CD14-positive monocyte (primary cell): Measurements from ENCODE around the gene SCYGR3. TPM values are rescaled to one million over a fixed set of nuclear protein-coding genes. Genes with fewer than 3 reads are reported as not detected.

ENCODE experiments used
- DNase-seq, 3 donors: peaks; one replicate each; pipeline ENCODE4 v3.0.0-alpha.2; 2011 to 2022
- H2AFZ ChIP-seq: 2 replicates; pipeline ENCODE4 v1.6.0; 2012; ENCODE audit warnings: mild to moderate bottlenecking, low read depth, low read length, inconsistent platforms; ENCODE audit not compliant: insufficient read depth, poor library complexity, severe bottlenecking
- H3K27ac ChIP-seq, 2 donors: 1 replicate in 1 of 2; 2 replicates in 1 of 2; pipeline ENCODE4 v1.5.1; 2012 to 2013; ENCODE audit warnings: low read length in 2 of 2, control low read depth in 1 of 2, inconsistent platforms in 1 of 2, low read depth in 1 of 2, mild to moderate bottlenecking in 1 of 2
- H3K27me3 ChIP-seq, 2 donors: one replicate each; pipeline versions ENCODE4 v1.6.0 to v1.6.1; 2011 to 2013; ENCODE audit warnings: low read length in 2 of 2; ENCODE audit not compliant: control insufficient read depth in 2 of 2, insufficient read depth in 2 of 2
- H3K36me3 ChIP-seq, 2 donors: replicated peaks in 1 of 2; 1 replicate in 1 of 2; 2 replicates in 1 of 2; pipeline versions ENCODE4 v1.5.1 to v1.6.1; 2012 to 2013; ENCODE audit warnings: low read length in 2 of 2, control low read depth in 1 of 2, inconsistent platforms in 1 of 2, mild to moderate bottlenecking in 1 of 2; ENCODE audit not compliant: insufficient read depth in 2 of 2, control insufficient read depth in 1 of 2
- H3K4me1 ChIP-seq, 2 donors: 1 replicate in 1 of 2; 2 replicates in 1 of 2; pipeline versions ENCODE4 v1.5.1 to v1.6.1; 2012 to 2013; ENCODE audit warnings: low read length in 2 of 2, control low read depth in 1 of 2, inconsistent platforms in 1 of 2, mild to moderate bottlenecking in 1 of 2, moderate library complexity in 1 of 2; ENCODE audit not compliant: insufficient read depth in 2 of 2, control insufficient read depth in 1 of 2
- H3K4me2 ChIP-seq: replicated peaks from 2 replicates; pipeline ENCODE3; 2012; ENCODE audit warnings: low read length, moderate library complexity, mild to moderate bottlenecking; ENCODE audit not compliant: poor library complexity, severe bottlenecking; ENCODE audit errors: extremely low read depth
- H3K4me3 ChIP-seq, 3 experiments: fragments of 200-600 bp in 1 of 3; sonication (generic) in 1 of 3; replicated peaks in 1 of 3; 1 replicate in 2 of 3; 2 replicates in 1 of 3; pipeline ENCODE4 v1.5.1; 2011 to 2013; ENCODE audit warnings: low read length in 3 of 3, mild to moderate bottlenecking in 3 of 3, control low read depth in 2 of 3, low read depth in 2 of 3, inconsistent platforms in 1 of 3, moderate library complexity in 1 of 3
- H3K79me2 ChIP-seq: 2 replicates; pipeline ENCODE4 v1.6.0; 2012; ENCODE audit warnings: mild to moderate bottlenecking, control low read depth, inconsistent platforms, low read length, moderate library complexity; ENCODE audit not compliant: insufficient read depth
- H3K9ac ChIP-seq: 2 replicates; pipeline ENCODE4 v1.6.0; 2017; ENCODE audit warnings: low read length, mild to moderate bottlenecking; ENCODE audit not compliant: insufficient read depth, poor library complexity, severe bottlenecking
- H3K9me3 ChIP-seq, 2 donors: replicated peaks in 1 of 2; 1 replicate in 1 of 2; 2 replicates in 1 of 2; pipeline versions ENCODE4 v1.5.1 to v1.6.1; 2012 to 2013; ENCODE audit warnings: low read length in 2 of 2, control low read depth in 1 of 2; ENCODE audit not compliant: control insufficient read depth in 1 of 2, insufficient read depth in 1 of 2
- H4K20me1 ChIP-seq: 2 replicates; pipeline ENCODE4 v1.6.0; 2012; ENCODE audit warnings: mild to moderate bottlenecking, low read length, control low read depth, moderate library complexity; ENCODE audit not compliant: insufficient read depth
- H3K27ac Mint-ChIP-seq, 7 donors: one replicate each; pipeline ENCODE4 v1.8.0; 2020; ENCODE audit warnings: mild to moderate bottlenecking in 7 of 7, mixed read lengths in 7 of 7, moderate library complexity in 6 of 7, inconsistent platforms in 2 of 7
- H3K27me3 Mint-ChIP-seq, 3 donors: one replicate each; pipeline ENCODE4 v1.8.0; 2021 to 2022; ENCODE audit warnings: low read depth in 3 of 3, mild to moderate bottlenecking in 3 of 3, mixed read lengths in 3 of 3, moderate library complexity in 3 of 3, inconsistent platforms in 1 of 3
- H3K36me3 Mint-ChIP-seq, 2 donors: one replicate each; pipeline ENCODE4 v1.8.0; 2020; ENCODE audit warnings: mixed read lengths in 2 of 2, inconsistent platforms in 1 of 2, mild to moderate bottlenecking in 1 of 2
- H3K4me1 Mint-ChIP-seq: one replicate; pipeline ENCODE4 v1.8.0; 2020; ENCODE audit warnings: mild to moderate bottlenecking, mixed read lengths
- H3K4me3 Mint-ChIP-seq, 2 donors: one replicate each; pipeline ENCODE4 v1.8.0; 2020; ENCODE audit warnings: mild to moderate bottlenecking in 2 of 2, mixed read lengths in 2 of 2, moderate library complexity in 1 of 2
- H3K9me3 Mint-ChIP-seq, 7 donors: one replicate each; pipeline ENCODE4 v1.8.0; 2020 to 2022; ENCODE audit warnings: mixed read lengths in 7 of 7, mild to moderate bottlenecking in 6 of 7, moderate library complexity in 6 of 7, inconsistent platforms in 2 of 7
- CTCF ChIP-seq: fragments of 200-600 bp; IDR thresholded peaks from one replicate; pipeline ENCODE4 v1.8.0; 2022; ENCODE audit warnings: antibody characterized with exemption, mild to moderate bottlenecking
- WGBS: methylation state at CpG from one replicate; pipeline ENCODE4 v1.1.5; 2013; ENCODE audit warnings: missing lambda C conversion rate; ENCODE audit not compliant: insufficient coverage; 5-methylcytosine and 5-hydroxymethylcytosine counted together
- intact Hi-C, 2 donors: fragments of 100-400 bp; cut with micrococcal nuclease; formaldehyde crosslinking; loops; one replicate each; pipeline versions ENCODE4 v1.15.0 to v1.15.1; 2023
- polyA plus RNA-seq, 3 donors: library from polyadenylated mRNA; depleted of rRNA in 1 of 3; unstranded in 2 of 3; stranded (reverse) in 1 of 3; fragments of 300-500 nt in 2 of 3; fragments of >200 nt in 1 of 3; fragmentation: Illumina TruSeq in 2 of 3; gene quantifications; 1 replicate in 2 of 3; 2 replicates in 1 of 3; pipeline ENCODE4 v1.2.3, GENCODE V29; 2012 to 2021

Gene SCYGR3
- polyA plus RNA-seq, 3 donors, result not detected

- peak overlapping the region in 1 of 7 donors; percentile 33 for H3K27ac Mint-ChIP-seq
- Histone ChIP-seq H3K79me2 (no peaks in the 10 kb centered on the region), H3K9ac (no peak overlapping the region), H3K9me3 (no peaks in the 10 kb centered on the region), H4K20me1 (no peaks in the 10 kb centered on the region), H3K27me3 (no peaks in the 10 kb centered on the region), H3K4me1 (no peaks in the 10 kb centered on the region), H3K4me3 (no peak overlapping the region), H3K4me2 (no peak overlapping the region), H2AFZ (no peak overlapping the region), H3K27ac (no peak overlapping the region), H3K36me3 (no peaks in the 10 kb centered on the region)
- H3K27me3 Mint-ChIP-seq, result peaks cover 0 to 4% (median 0%) of the 10 kb centered on the region in 3 donors
- no peak overlapping the region for H3K4me3 Mint-ChIP-seq
- no peak for DNase-seq
- intact Hi-C loops, result no loop called here
- no peak for TF ChIP-seq CTCF
- no peaks in the 10 kb centered on the region for H3K36me3 Mint-ChIP-seq
- peaks cover 0 to 6% (median 4%) of the 10 kb centered on the region in 7 donors for H3K9me3 Mint-ChIP-seq
- H3K4me1 Mint-ChIP-seq, result peaks cover 1% of the 10 kb centered on the region
These were observed 8.6 kb upstream of the SCYGR3 start for GRCh38 chr2:227623226-227623625.

GRCh38 chr2:227617316-227618230, 2.9 kb upstream of the SCYGR3 start, which contains the start of gene SCYGR4:
SCYGR4 (plus strand) TSS chr2:227617498; CDS start chr2:227617498, 0 bp downstream.
- Histone ChIP-seq H3K36me3 (no peaks in the 10 kb centered on the region), H3K4me3 (no peak within 1 kb of the TSS), H2AFZ (no peak within 1 kb of the TSS), H3K9ac (no peak within 1 kb of the TSS), H3K4me1 (no peaks in the 10 kb centered on the region), H3K4me2 (no peak within 1 kb of the TSS), H3K79me2 (no peaks in the 10 kb centered on the region), H4K20me1 (no peaks in the 10 kb centered on the region), H3K27me3 (peaks cover 7 to 9% of the 10 kb centered on the region in 2 donors), H3K27ac (no peak within 1 kb of the TSS), H3K9me3 (no peaks in the 10 kb centered on the region)
- Mint-ChIP-seq H3K36me3 (no peaks in the 10 kb centered on the region), H3K9me3 (peaks cover 0 to 4% (median 1%) of the 10 kb centered on the region in 7 donors), H3K27ac (no peak within 1 kb of the TSS), H3K4me1 (peaks cover 1% of the 10 kb centered on the region), H3K27me3 (peaks cover 3 to 22% (median 9%) of the 10 kb centered on the region in 3 donors), H3K4me3 (no peak within 1 kb of the TSS)
- no peak for DNase-seq
- 89% methylated on average over 12 of the region's 20 CpGs for WGBS
- intact Hi-C loops, result no loop called here
- no peak for TF ChIP-seq CTCF
